ENCODE data around the gene HAUS5. TPM values are rescaled to one million over a fixed set of nuclear protein-coding genes. Genes with fewer than 3 reads are reported as not detected.

Gene HAUS5
- total and polyA plus RNA-seq, 2 donors (not counting 1 experiment from before 2014, with no cell fraction given): 32.2 to 42.8 TPM

- Histone ChIP-seq H3K9me3 (ENCODE audit: control extremely low read depth in 1 of 3, control insufficient read depth in 2 of 3, insufficient read depth in 1 of 3, low read length in 2 of 3) (no peaks in the 10 kb centered on the region), H3K4me1 (ENCODE audit: control insufficient read depth in 2 of 2, insufficient read depth in 2 of 2, low read length in 2 of 2) (peaks cover 2% of the 10 kb centered on the region in 2 donors), H4K20me1 (ENCODE audit: control insufficient read depth, insufficient read depth, low read length, poor library complexity, severe bottlenecking) (peaks cover 5% of the 10 kb centered on the region), H3K79me2 (ENCODE audit: control insufficient read depth, insufficient read depth, low read length) (peaks cover 41% of the 10 kb centered on the region), H3K36me3 (replicated peaks in 1 of 2; ENCODE audit: control extremely low read depth in 1 of 2, control insufficient read depth in 1 of 2, extremely low read depth in 1 of 2, insufficient read depth in 2 of 2, low read length in 1 of 2) (peaks cover 9 to 71% of the 10 kb centered on the region in 2 experiments), H3K4me3 (ENCODE audit: control extremely low read depth in 1 of 5, extremely low read depth in 1 of 5, insufficient read depth in 1 of 5, low read depth in 2 of 5, low read length in 4 of 5) (no peak overlapping the region), H3K4me2 (replicated peaks; ENCODE audit: low read depth, low read length, poor library complexity, severe bottlenecking) (no peak overlapping the region), H3K9ac (ENCODE audit: low read length) (no peak overlapping the region), H3K27ac (ENCODE audit: low read length in 2 of 2) (no peak overlapping the region), H2AFZ (ENCODE audit: insufficient read depth, low read depth, low read length, poor library complexity, severe bottlenecking) (no peak overlapping the region), H3K27me3 (replicated peaks in 1 of 4; ENCODE audit: control extremely low read depth in 1 of 4, control insufficient read depth in 3 of 4, insufficient read depth in 4 of 4, low read length in 3 of 4) (no peaks in the 10 kb centered on the region)
- ChIA-PET POLR2A (interaction anchor here (0.8 kb wide), 1 partner anchor 11 kb away, joined by 4 read pairs; no protein-coding TSS in a partner anchor), CTCF (interaction anchor here (0.6 kb wide), 1 partner anchor 19 kb away, joined by 3 read pairs; no protein-coding TSS in a partner anchor)
- Mint-ChIP-seq H3K4me3 (no peak overlapping the region), H3K4me1 (peaks cover 7% of the 10 kb centered on the region), H3K27ac (no peak overlapping the region), H3K27me3 (no peaks in the 10 kb centered on the region), H3K9me3 (ENCODE audit: insufficient read depth) (no peaks in the 10 kb centered on the region)
- intact Hi-C loops (cut with micrococcal nuclease): no loop called here
- DNase-seq (no peak), ATAC-seq (ENCODE audit: low read depth) (no peak)
- WGBS (ENCODE audit: insufficient coverage): 100% methylated on average over 4 of the region's 4 CpGs
- no peak for TF ChIP-seq CTCF (IDR thresholded peaks at IDR 0.05)
- no peak for TF ChIP-seq EZH2 (IDR thresholded peaks at IDR 0.05; ENCODE audit: borderline replicate concordance, insufficient read depth, low read depth, low read length, poor library complexity, severe bottlenecking)
Measured at GRCh38 chr19:35655600-35655999, 43.1 kb downstream of the HAUS5 start.

DNA sequence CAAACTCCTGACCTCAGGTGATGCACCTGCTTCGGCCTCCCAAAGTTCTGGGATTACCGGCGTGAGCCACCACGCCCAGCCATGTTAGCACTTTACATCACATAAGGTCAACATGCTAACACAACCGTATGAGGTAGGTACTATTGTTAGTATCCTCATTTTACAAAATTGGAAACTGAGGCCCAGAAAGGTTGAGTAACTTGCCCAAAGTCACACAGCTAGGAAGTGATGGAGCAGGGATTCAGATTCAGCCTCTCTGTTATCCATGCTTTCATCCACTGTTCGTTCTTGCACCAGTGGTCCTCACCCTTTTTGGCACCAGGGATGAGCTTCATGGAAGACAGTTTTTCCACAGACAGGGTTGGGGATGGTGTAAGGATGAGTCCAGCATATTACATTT is 44.2 kb downstream of the HAUS5 start:
- Histone ChIP-seq H4K20me1 (ENCODE audit: control insufficient read depth, insufficient read depth, low read length, poor library complexity, severe bottlenecking) (no peaks in the 10 kb centered on the region), H3K4me3 (ENCODE audit: control extremely low read depth in 1 of 5, extremely low read depth in 1 of 5, insufficient read depth in 1 of 5, low read depth in 2 of 5, low read length in 4 of 5) (no peak overlapping the region), H3K4me2 (replicated peaks; ENCODE audit: low read depth, low read length, poor library complexity, severe bottlenecking) (no peak overlapping the region), H3K9ac (ENCODE audit: low read length) (no peak overlapping the region), H3K9me3 (ENCODE audit: control extremely low read depth in 1 of 3, control insufficient read depth in 2 of 3, insufficient read depth in 1 of 3, low read length in 2 of 3) (no peaks in the 10 kb centered on the region), H3K27ac (ENCODE audit: low read length in 2 of 2) (no peak overlapping the region), H2AFZ (ENCODE audit: insufficient read depth, low read depth, low read length, poor library complexity, severe bottlenecking) (no peak overlapping the region), H3K79me2 (ENCODE audit: control insufficient read depth, insufficient read depth, low read length) (peaks cover 32% of the 10 kb centered on the region), H3K27me3 (replicated peaks in 1 of 4; ENCODE audit: control extremely low read depth in 1 of 4, control insufficient read depth in 3 of 4, insufficient read depth in 4 of 4, low read length in 3 of 4) (no peaks in the 10 kb centered on the region), H3K4me1 (ENCODE audit: control insufficient read depth in 2 of 2, insufficient read depth in 2 of 2, low read length in 2 of 2) (no peaks in the 10 kb centered on the region), H3K36me3 (replicated peaks in 1 of 2; ENCODE audit: control extremely low read depth in 1 of 2, control insufficient read depth in 1 of 2, extremely low read depth in 1 of 2, insufficient read depth in 2 of 2, low read length in 1 of 2) (peaks cover 8 to 68% of the 10 kb centered on the region in 2 experiments)
- DNase-seq (no peak), ATAC-seq (ENCODE audit: low read depth) (no peak)
- no peaks in the 10 kb centered on the region for H3K4me1 Mint-ChIP-seq
- TF ChIP-seq EZH2 (IDR thresholded peaks at IDR 0.05; ENCODE audit: borderline replicate concordance, insufficient read depth, low read depth, low read length, poor library complexity, severe bottlenecking) (no peak), CTCF (IDR thresholded peaks at IDR 0.05) (no peak)
- H3K9me3 Mint-ChIP-seq (ENCODE audit: insufficient read depth): no peaks in the 10 kb centered on the region
- POLR2A ChIA-PET: no interaction called here
- H3K27me3 Mint-ChIP-seq: no peaks in the 10 kb centered on the region
- no CpG with 5 or more reads among the region's 6 CpGs for WGBS (ENCODE audit: insufficient coverage)
- CTCF ChIA-PET: no interaction called here
- intact Hi-C loops (cut with micrococcal nuclease): no loop called here
- no peak overlapping the region for H3K27ac Mint-ChIP-seq
- no peak overlapping the region for H3K4me3 Mint-ChIP-seq

Data from B cell (primary cell).